Activated T-cell treated with anti-CD3 and anti-CD28 coated beads, Interleukin-2, amount 50 U/mL, for 48 hours (primary cell): ENCODE data around the gene NEK9.
"Not testable (repeated sequence)": the region's sequence is repeated elsewhere in the genome, so short reads cannot be mapped to it uniquely, and the experiment has no call there.

Source experiments
- DNase-seq, 2 experiments: peaks; one replicate each; pipeline ENCODE4 v3.0.0-alpha.2; 2020

NEK9 gene

GRCh38 chr14:75098682-75099081 lies 28.2 kb downstream of the NEK9 start:
- DNase-seq = no peak

DNA sequence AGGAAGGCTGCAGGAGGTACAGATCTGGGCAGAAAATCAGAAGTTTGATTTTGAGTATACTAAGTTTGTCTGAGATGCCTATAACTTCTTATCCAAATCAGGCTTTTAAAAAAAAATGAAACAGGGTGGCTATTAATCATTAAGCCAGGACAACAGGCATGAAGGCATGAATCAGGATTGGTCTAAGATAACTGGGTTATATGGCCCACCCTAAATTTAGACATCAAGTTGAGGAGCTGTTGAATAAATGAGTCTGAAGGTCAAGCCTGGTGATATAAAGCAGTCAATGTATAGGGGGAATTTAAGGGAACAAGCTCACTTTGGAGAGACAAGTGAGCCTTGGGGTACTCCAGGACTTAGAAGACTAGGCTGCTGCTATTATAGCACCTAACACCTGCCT lies 28.6 kb downstream of the NEK9 start:
- DNase-seq = no peak

DNA sequence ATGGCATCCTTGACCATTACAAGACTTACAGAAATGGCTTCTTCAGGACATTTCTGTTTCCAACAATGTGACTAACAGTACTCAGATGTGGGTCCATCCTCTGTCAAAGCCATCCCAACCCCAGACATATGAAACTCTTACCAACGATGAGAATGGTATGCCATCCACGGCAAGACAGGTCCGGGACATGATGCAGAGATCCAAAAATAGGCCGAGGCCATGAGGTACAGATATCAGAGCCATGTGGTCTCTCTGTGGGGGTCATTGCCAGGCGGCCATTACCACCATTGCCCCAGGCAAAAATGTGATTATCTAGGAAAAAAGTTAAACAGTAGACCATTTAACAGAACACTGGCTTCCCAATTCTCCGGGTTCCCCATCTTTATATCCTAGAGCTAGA lies 29.9 kb downstream of the NEK9 start:
- no peak for DNase-seq

DNA sequence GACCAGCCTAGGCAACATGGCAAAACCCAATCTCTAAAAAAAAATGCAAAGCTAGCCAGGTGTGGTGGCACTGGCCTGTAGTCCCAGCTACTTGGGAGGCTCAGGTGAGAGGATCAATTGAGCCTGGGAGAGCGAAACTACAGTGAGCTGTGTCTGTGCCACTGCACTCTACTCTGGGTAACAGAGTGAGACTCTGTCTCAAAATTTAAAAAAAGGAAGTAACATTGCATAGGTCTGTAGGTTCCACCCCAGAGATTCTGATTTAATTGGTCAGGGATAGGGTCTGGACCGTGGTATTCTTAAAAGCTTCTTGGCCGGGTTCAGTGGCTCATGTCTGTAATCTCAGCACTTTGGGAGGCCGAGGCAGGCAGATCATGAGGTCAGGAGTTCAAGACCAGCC lies 31.2 kb downstream of the NEK9 start:
- no peak for DNase-seq

DNA sequence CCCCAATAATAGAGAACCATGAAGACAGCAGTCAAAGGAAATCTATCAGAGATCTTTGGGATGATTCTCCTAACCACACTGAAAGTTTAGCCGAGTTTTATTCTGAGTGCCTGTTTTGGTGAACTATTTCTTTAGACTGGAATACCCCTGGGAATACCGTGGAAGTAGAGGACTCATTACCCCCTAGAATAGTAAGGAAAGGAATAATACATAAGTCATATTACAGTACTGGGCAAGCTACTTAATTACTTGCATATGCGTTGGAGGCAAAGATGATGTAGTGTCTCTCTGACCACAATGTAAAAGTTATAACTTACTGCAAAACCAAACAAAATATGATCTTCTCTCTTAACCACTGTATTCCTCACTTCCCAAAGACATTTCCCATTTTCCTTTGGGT lies 32.0 kb downstream of the NEK9 start:
- no peak for DNase-seq

GRCh38 chr14:75092698-75093097 lies 34.1 kb downstream of the NEK9 start:
- DNase-seq = no peak

DNA sequence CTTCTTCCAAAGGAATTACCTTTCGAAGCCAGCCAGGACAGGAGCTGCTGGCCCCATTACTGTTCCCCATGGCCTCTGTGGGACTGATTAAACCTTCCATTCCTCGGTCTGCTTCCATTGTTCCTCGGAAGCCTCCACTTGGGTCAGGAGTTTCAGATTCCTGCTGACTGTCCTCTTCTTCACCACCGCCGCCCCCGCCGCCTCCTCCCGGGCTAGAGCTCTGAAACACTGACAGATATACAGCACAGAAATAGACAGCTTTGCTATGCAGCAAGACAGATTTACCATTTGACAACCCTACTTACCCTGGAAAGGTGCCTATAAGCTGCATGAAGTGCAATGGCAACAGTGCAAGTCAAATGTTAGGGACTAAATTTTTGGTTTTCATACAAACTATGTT lies 35.6 kb downstream of the NEK9 start:
- no peak for DNase-seq

GRCh38 chr14:75090353-75090752 lies 36.5 kb downstream of the NEK9 start:
- DNase-seq = no peak

GRCh38 chr14:75088566-75089373 lies 38.1 kb downstream of the NEK9 start:
- peak; percentile 32 to 35 for DNase-seq

- DNase-seq = no peak
Observed at GRCh38 chr14:75088153-75088552, 38.7 kb downstream of the NEK9 start.

DNA sequence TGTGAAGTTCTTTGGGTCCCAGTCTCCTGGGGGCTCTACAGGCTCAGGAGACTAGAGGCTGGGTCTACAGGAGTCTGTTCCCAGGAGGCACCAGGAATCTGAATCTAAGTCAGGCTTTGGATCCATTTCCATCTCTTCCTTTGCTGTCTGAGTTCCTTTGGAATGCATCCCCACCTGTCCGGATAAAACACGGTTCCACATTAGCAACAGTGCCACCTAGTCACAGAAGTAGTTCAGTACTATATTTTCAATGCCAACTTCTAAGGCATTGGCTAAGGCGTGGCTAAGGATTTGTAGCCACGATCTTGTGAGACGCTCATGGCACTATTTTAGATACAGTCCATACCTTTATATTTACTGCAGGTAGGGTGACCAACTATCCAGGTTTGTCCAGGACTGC lies 42.3 kb downstream of the NEK9 start:
- DNase-seq = no peak

GRCh38 chr14:75083271-75083670 lies 43.6 kb downstream of the NEK9 start:
- DNase-seq = no peak

GRCh38 chr14:75081660-75082229 lies 45.1 kb downstream of the NEK9 start:
- no peak for DNase-seq

GRCh38 chr14:75079521-75079920 lies 47.3 kb downstream of the NEK9 start:
- DNase-seq = no peak

GRCh38 chr14:75077794-75078193 lies 49.1 kb downstream of the NEK9 start:
- no peak for DNase-seq

DNA sequence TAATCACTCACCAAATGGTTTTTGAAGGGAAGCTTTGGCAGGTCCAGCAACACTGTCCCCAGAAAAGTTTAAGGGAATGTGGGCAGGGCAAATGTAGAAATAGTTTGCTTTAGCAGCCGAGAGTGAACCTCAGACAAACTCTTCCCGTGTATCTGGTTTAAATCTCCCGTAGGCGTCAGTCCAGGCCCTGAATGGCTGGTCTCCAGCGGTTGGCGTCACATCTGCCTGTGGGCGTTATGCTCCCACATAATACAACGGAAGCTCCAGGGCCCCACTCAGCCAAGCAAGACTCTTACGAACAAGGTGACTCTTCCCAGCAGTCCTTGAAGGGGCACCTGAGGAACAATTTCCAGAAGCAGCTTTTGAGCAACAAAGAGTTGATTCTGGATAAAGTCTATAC lies 56.5 kb downstream of the NEK9 start:
- DNase-seq = no peak

DNA sequence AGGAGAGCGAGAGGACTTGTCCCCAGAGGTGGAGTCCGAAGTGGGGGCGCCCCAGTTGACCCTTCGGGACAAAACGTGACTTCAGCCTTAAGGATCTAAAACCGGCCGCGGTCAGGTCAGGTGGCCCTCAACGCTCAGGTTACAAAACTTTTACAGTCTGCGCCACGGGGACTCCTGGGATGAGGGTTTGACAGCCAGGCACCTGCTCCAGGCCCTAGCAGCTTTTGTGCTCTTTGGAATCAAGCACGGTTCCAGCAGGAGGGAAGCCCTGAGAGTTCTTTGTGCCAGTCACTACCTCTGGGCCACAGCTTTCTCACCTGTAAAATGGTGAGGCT lies 57.1 kb downstream of the NEK9 start:
- DNase-seq = no peak

DNA sequence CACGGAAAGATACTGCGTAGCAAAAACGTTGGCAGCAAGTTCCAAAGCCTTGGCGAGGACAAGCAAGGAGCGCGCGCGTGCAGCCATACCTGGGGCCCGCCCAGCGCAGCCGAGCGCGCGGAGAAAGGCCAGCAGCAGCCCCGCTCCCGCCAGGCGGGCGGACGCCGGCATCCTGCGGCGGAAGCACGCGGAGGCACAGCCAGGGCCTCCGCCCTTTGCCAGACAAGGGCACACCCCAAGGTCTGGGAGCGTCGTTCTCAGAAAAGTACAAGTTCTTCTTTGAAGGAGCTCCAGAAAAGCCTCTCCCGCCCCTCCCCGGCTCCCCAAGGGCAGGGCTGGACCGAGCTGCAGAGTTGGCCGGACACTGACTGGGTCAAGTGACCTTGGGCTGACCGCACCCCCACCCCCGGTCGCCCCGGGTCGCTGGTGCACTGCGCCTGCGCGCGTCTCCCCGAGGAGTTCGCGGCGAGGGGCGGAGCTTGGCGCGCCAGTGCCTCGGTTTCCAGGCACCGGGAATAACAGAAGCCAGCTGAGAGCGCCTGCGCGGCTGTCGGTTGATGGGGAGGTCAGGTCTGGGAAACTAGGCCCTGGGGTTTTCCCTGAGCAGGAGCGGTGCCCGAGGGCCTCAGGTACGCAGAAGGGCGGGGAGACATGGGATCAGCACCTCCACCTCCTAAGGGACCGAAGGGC lies 57.6 kb downstream of the NEK9 start, which contains the start of gene ZC2HC1C:
TSS of gene ZC2HC1C (plus strand) at position 521 of the 690 bp plus-strand sequence. CDS start 933 bp downstream, outside the sequence.
- peak; percentile 86 to 87 for DNase-seq

DNA sequence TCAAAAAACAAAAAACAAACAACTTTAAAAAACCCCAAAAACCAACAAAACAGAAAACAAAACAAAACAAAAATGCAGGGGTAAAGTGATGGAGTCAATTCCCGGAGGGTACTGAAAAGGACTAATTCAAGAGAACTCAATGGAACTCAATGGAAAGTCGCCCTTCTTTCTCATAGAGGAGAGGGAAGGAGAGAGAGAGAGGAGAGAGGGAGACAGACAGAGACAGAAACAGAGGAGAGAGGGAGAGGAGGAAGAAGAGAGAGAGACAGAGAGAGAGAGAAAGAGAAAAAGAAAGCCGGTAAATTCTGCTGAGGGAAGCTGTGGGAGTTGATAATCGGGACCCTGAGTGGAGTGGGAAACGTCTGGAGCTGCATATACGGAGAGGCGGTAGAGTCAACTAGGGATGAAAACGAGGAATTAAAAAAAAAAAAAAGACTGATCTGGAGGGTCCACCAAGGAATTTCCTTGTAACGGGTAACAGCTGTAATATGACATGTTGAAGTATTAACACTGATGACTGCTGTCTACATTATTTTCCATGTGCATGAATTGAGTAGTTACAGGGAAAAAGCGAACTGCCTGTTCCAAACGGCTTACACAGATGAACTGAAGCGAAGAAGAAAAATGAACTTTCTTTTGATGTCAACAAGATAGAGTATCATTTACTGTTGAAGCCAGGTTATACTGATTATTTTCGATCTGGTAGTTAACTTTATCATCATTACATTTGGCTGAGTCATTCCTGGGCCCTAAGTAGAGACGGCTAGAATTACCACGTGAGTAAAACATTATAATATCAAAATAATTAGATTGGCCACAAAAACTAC lies 58.3 kb downstream of the NEK9 start:
- no peak for DNase-seq

GRCh38 chr14:75067765-75068164 lies 59.1 kb downstream of the NEK9 start:
- DNase-seq = not testable (repeated sequence)

GRCh38 chr14:75067212-75067611 lies 59.6 kb downstream of the NEK9 start:
- no peak for DNase-seq

GRCh38 chr14:75066691-75067090 lies 60.2 kb downstream of the NEK9 start:
- no peak for DNase-seq

GRCh38 chr14:75064205-75064567 lies 62.7 kb downstream of the NEK9 start:
- DNase-seq = no peak
